Raji (cell line): ENCODE data around the gene NCOA5.

Experiments used
- POLR2A ChIP-seq: IDR thresholded peaks from 2 replicates; pipeline ENCODE4 v1.6.1; 2011; ENCODE audit warnings: low read depth, low read length, control low read depth; ENCODE audit not compliant: insufficient read depth

NCOA5 gene

GRCh38 chr20:46060301-46060881, 29.4 kb downstream of the NCOA5 start:
- TF ChIP-seq POLR2A = no peak

GRCh38 chr20:46058599-46059281, 31.0 kb downstream of the NCOA5 start:
- TF ChIP-seq POLR2A = no peak

GRCh38 chr20:46057856-46058598, 31.7 kb downstream of the NCOA5 start:
- no peak for TF ChIP-seq POLR2A

GRCh38 chr20:46056970-46057855, 32.5 kb downstream of the NCOA5 start:
- TF ChIP-seq POLR2A = no peak

- TF ChIP-seq POLR2A = no peak
Measured at GRCh38 chr20:46056027-46056833, 33.5 kb downstream of the NCOA5 start.

GRCh38 chr20:46055269-46055668, 34.5 kb downstream of the NCOA5 start:
- no peak for TF ChIP-seq POLR2A

- no peak for TF ChIP-seq POLR2A
Measured at GRCh38 chr20:46054606-46055005, 35.2 kb downstream of the NCOA5 start.

GRCh38 chr20:46053416-46053815, 36.3 kb downstream of the NCOA5 start:
- no peak for TF ChIP-seq POLR2A

- no peak for TF ChIP-seq POLR2A
Measured at GRCh38 chr20:46051556-46052308, 38.0 kb downstream of the NCOA5 start.

GRCh38 chr20:46050885-46051284, 38.9 kb downstream of the NCOA5 start:
- TF ChIP-seq POLR2A = no peak

- no peak for TF ChIP-seq POLR2A
Measured at GRCh38 chr20:46050444-46050843, 39.3 kb downstream of the NCOA5 start.

GRCh38 chr20:46049815-46050214, 39.9 kb downstream of the NCOA5 start:
- TF ChIP-seq POLR2A = no peak

GRCh38 chr20:46049190-46049589, 40.6 kb downstream of the NCOA5 start:
- TF ChIP-seq POLR2A = no peak

GRCh38 chr20:46047821-46048220, 41.9 kb downstream of the NCOA5 start:
- TF ChIP-seq POLR2A = no peak

GRCh38 chr20:46046588-46047310, 43.0 kb downstream of the NCOA5 start:
- no peak for TF ChIP-seq POLR2A
